ENCODE measurements around the gene PDE11A.

PDE11A gene

DNA sequence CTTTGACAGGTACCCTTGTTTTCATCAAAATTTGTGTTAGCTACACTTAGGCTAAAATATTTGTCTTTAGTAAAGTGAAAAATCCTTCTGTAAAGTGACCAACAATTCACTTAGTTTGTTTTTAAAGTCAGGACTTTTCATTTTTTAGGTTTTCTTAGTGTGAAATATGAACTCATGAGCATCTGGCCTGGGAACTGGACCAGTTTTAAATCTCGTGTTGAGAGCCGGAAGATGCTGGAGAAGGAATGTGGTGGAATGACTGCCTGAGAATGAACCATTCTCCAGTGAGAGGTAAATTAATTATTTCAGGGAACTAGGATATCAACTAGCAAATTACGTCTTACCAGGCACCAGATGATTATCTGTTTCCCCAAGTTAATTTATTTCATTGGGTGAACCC lies 374.3 kb downstream of the PDE11A start:
- Histone ChIP-seq H3K9me3 (ENCODE audit: severe bottlenecking) (no peaks in the 10 kb centered on the region), H3K4me3 (ENCODE audit: low read depth, low read length) (no peak overlapping the region), H3K27ac (no peak overlapping the region), H3K36me3 (no peaks in the 10 kb centered on the region), H3K27me3 (ENCODE audit: insufficient read depth, low read depth, severe bottlenecking) (no peaks in the 10 kb centered on the region)
- TF ChIP-seq, protein P1, sequence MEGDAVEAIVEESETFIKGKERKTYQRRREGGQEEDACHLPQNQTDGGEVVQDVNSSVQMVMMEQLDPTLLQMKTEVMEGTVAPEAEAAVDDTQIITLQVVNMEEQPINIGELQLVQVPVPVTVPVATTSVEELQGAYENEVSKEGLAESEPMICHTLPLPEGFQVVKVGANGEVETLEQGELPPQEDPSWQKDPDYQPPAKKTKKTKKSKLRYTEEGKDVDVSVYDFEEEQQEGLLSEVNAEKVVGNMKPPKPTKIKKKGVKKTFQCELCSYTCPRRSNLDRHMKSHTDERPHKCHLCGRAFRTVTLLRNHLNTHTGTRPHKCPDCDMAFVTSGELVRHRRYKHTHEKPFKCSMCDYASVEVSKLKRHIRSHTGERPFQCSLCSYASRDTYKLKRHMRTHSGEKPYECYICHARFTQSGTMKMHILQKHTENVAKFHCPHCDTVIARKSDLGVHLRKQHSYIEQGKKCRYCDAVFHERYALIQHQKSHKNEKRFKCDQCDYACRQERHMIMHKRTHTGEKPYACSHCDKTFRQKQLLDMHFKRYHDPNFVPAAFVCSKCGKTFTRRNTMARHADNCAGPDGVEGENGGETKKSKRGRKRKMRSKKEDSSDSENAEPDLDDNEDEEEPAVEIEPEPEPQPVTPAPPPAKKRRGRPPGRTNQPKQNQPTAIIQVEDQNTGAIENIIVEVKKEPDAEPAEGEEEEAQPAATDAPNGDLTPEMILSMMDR (IDR thresholded peaks at IDR 0.05; ENCODE audit: low read depth, low read length), result no peak
- DNase-seq, result no peak

DNA sequence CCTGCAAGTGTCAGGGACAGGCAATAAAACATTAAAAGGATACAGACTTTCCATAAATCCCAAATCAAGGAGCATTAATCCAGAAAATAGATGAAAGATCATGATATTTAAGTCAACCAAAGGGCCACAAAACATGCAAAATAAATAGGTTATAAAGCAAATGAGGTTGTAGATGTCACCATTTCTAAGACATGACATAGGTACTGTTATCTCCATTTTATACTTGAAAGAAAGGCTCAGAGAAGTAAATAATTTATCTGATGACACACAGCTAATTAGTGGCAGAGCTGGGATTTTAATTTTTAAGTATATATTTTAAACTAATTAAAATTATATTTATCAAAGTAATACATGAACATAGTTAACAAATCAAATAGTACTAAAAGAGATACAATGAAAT lies 378.2 kb downstream of the PDE11A start:
- Histone ChIP-seq H3K27me3 (ENCODE audit: insufficient read depth, low read depth, severe bottlenecking) (no peaks in the 10 kb centered on the region), H3K36me3 (no peaks in the 10 kb centered on the region), H3K27ac (no peak overlapping the region), H3K9me3 (ENCODE audit: severe bottlenecking) (no peaks in the 10 kb centered on the region), H3K4me3 (ENCODE audit: low read depth, low read length) (no peak overlapping the region)
- TF ChIP-seq, protein P1 (IDR thresholded peaks at IDR 0.05; ENCODE audit: low read depth, low read length), result no peak
- DNase-seq, result no peak

DNA sequence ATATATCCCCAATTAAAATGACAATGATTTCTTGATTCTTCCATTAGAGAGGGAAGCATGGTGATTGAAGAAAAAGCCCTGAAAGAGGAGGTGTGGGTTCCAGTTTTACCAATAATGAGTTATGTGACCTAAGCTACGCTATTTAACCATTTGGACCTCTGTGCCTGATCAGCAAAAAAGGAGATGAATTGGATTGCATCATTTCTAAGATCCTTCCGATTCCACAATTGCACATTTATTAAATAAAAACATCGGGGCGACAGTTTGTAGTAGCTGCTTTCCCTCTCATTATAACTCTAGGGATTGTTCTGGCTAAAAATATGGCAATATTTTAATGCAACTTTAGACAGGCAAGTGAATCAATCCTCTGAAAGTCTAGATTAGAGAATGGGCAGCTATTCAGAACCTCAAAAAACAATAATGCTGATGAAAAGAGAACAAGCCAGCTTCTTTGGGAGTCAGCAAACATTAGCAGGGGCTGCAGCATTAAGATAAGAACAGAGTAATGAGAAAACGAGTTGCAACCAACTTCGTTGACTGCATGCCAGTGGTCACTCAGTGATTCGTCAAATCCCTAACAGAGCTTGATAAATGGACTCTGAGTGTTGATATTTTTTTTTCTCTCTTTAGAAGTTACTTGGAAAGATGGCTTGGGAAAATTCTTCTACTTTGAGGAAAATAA lies 378.8 kb downstream of the PDE11A start:
- Histone ChIP-seq H3K4me3 (ENCODE audit: low read depth, low read length) (no peak overlapping the region), H3K36me3 (no peaks in the 10 kb centered on the region), H3K27me3 (ENCODE audit: insufficient read depth, low read depth, severe bottlenecking) (no peaks in the 10 kb centered on the region), H3K27ac (no peak overlapping the region), H3K9me3 (ENCODE audit: severe bottlenecking) (no peaks in the 10 kb centered on the region)
- TF ChIP-seq, protein P1 (IDR thresholded peaks at IDR 0.05; ENCODE audit: low read depth, low read length), result no peak
- DNase-seq, result no peak

DNA sequence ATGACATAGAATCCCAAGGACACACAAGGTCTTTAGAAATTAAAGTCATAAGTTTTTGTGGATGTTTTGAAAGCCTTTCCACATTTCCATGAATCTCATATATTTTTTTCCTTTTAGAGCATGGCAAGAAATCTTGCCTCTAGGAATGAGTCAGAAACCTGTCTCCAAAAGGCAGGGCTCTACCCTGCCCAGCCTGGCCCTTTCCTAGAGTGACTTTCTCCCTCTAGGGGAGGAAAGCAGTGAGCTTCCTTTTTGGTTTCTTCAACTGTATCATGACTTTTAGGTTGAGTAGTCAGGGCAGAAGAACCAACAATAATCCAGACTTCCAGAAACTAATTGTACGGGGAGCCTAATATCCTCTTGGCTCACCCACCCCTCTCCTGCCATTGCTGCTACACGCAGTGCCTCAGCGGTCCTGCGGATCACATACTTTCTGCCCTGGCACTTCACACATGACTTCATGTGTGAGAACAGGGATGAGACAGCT lies 379.8 kb downstream of the PDE11A start:
- no peaks in the 10 kb centered on the region for H3K27me3 ChIP-seq (ENCODE audit: insufficient read depth, low read depth, severe bottlenecking)

DNA sequence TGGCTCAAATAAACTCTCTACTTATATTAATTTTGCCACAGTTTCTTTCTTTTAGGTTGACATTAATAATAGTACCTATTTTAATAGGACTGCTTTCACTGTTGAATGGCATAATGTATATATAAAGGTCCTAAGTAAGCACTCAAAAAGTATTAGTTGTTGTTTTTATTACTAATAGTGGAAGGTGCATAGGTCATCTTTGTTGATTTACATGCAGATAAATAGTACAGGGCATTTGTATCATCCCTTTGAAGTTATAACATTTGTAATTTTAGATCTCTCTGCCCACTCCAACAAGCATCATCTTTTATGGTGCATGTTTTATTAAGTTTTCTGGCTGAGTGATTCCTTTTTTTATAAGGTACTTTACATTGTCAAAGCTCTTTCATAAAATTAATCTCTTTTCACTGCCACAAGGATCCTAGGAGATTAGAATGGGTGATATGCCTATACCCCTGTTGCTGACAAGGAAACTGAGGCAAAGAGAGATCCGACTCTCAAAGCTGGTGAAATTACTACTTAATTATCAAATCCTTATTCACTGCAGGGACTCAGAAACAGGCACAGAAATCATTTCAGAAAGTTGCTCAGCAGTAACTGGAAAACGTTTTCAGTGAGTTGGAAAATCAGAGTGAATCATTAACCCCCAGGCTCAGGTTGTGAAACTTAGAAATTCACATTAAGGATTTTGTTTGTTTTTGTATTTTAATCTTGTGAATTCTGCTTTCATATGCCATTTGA lies 380.4 kb downstream of the PDE11A start:
- Histone ChIP-seq H3K27me3 (ENCODE audit: insufficient read depth, low read depth, severe bottlenecking) (no peaks in the 10 kb centered on the region), H3K36me3 (no peaks in the 10 kb centered on the region), H3K27ac (no peak overlapping the region), H3K4me3 (ENCODE audit: low read depth, low read length) (no peak overlapping the region), H3K9me3 (ENCODE audit: severe bottlenecking) (no peaks in the 10 kb centered on the region)
- DNase-seq, result no peak
- TF ChIP-seq, protein P1 (IDR thresholded peaks at IDR 0.05; ENCODE audit: low read depth, low read length), result no peak

More for the DNA sequence above, 379.8 kb downstream of the PDE11A start:
- DNase-seq, result no peak
- no peaks in the 10 kb centered on the region for H3K36me3 ChIP-seq
- TF ChIP-seq, protein P1 (IDR thresholded peaks at IDR 0.05; ENCODE audit: low read depth, low read length), result no peak
- no peak overlapping the region for H3K27ac ChIP-seq
- H3K4me3 ChIP-seq (ENCODE audit: low read depth, low read length), result no peak overlapping the region
- H3K9me3 ChIP-seq (ENCODE audit: severe bottlenecking), result no peaks in the 10 kb centered on the region

Measured in WERI-Rb-1 (cell line).